OCI-LY1 (cell line): ENCODE data around the gene STX12.

Experiments used
- CTCF ChIP-seq: fragments of 200-600 bp; sonication (generic), shearing (Covaris generic); IDR thresholded peaks from 2 replicates; pipeline ENCODE4 v1.5.1; 2017; ENCODE audit warnings: mild to moderate bottlenecking, antibody characterized with exemption, low read length, moderate library complexity, mixed read lengths
- EZH2 ChIP-seq: fragments of 200-600 bp; sonication (generic), shearing (Covaris generic); IDR thresholded peaks from 2 replicates; pipeline ENCODE4 v1.8.0; 2017; ENCODE audit warnings: borderline replicate concordance, mixed run types, mild to moderate bottlenecking, antibody characterized with exemption, low read length, moderate library complexity, mixed read lengths

- TF ChIP-seq CTCF = no peak
- TF ChIP-seq EZH2 = no peak
Measured at GRCh38 chr1:27726173-27727044, 46.6 kb upstream of the STX12 start.
